GM18858 (cell line): ENCODE measurements around the gene CCNI.

ENCODE experiments used
- ATAC-seq: cut with Tn5 transposase; IDR thresholded peaks from one replicate; pipeline ENCODE4 v1.9.1; 2021; ENCODE audit not compliant: unreplicated experiment

CCNI gene

DNA sequence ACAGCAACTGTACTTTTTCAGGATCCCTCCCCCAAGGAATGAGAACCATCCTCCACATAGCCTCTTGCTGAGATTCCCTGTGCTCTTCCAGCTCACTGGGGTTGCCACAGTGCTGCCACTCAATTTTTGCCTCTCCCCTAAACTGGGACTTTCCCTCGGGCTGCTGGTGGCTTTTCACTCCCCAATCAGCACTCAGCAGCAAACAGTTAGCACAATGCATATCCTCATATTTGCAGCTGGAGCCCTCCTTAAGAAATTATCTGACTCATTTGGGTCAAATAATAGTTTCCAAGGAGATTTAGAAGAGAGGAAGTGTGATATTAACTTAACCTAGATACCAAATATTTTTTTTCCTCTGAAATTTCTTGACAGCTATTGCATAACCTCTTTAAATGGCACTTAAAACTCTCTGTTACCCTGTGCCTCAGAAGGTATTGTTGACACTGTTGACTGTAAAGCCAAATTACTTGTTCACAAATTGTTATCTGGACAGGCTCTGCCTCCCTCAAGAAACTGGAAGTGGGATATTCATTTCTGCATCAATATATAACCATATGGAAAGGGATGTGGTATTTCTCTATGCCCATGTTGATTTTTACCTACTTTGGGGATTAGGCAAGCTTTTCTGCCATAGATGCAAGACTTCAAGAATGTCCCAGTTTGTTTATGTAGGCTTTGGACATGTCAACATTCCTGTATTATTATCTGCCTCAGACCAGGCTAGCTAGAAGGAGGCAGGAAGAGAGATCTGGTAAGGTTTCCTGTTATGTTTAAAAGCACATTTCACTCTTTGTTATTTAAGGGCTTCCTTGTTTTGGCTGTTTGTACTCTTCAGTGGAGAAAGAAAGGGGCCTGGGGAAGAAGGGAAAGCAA, 68.2 kb downstream of the CCNI start:
- ATAC-seq, result peak; percentile 86

DNA sequence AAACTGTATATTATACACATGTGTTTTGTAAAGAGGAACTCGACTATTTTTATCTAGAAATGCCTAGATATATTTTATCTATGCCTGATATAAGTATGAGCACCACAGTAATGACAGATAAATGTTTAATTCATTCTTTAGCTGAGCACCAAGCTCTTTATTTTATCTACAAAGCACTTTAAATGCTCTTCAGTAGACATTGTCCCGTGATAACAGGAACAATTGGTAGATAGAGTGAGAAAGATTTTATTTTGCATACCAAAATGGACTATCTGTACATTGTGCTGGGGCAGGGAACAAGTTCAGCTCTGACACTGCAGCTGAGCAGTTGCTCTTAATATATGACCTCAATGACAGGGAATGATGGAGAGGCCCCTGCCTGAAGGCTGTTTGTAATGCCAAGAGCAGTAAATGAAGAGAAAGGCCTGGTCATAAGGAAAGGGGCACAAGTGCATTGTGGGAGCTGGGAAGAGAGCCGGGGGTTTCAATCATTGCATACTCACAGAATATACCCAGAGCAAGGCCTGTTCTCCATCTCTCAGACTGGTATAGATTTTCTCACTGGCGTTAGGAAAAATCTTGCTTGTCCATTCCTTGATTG, 68.9 kb downstream of the CCNI start:
- ATAC-seq, result peak; percentile 12

DNA sequence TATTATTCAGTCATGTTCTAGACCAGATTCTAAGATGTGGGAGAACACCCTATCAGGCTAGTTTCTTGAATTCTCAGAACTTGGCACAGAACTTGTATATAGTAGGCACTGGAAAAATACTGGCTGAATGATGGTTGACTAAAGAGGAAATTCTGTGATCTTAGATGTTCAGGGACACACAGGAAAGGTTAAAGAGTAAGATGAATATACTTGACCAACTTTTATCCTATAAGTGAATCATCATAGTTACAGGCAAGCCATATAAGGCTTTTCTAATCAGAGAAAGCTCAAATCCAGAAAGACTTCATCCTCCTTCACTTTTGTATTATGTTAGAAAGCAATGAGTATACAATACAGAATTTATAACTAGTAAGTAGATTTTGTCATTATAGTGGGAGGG, 72.4 kb downstream of the CCNI start:
- ATAC-seq, result no peak

DNA sequence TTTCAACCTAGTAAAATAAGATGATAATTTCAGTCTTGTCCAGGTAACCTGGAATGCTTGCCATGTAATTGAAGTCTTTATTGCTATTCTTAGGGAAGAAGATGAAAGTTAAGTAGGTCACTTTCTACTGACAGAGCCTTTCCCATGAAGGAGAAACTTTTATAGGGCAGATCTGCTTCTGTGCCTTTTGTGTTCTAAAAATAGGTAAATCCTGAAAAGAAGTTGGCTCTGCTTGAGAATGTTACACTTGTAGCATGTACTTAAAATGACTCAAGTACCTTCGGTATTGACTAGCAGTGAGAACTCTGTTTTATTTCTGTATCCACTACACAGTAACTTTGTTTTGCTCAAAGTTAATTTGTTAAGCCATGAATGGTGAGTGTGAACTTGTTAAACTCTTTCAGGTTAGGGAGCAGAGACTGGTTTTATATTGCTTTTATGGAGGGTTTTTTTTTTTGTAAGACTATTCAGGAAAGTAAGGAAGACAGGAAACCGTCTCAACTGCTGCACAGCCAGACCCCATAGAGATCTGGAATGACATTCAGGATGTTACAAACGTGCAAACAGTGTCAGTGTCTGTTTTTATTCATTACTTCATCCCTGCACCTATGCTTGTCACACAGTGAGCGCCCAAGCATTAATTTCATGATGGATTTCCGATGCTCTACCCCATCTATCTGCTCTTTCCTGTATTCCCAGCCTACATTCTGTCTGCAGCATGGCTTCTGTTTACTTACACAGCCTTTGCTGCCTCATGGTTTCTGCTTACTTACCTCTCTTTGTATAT, 73.3 kb downstream of the CCNI start:
- ATAC-seq, result no peak

DNA sequence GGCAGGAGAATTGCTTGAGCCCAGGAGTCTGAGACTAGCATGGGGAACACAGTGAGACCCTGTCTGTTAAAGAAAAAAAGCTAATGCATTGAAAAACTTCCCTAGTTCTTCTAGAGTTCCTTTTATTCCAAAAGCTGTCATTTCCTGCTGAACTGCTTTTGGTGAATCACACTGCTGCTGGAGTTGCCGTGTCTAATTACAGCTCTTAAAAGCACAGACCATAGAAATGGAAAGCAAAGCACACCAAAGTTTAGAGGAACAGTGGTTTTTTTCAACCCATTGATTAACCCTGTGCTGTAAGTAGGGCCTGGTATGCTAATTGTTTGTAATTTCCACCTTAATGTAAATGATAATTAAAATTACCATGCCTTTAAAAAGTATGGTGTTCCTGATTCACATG, 73.9 kb downstream of the CCNI start:
- ATAC-seq, result no peak

GRCh38 chr4:76998251-76998901, 77.4 kb downstream of the CCNI start:
- ATAC-seq, result no peak

- ATAC-seq, result no peak
These were observed 78.3 kb downstream of the CCNI start for GRCh38 chr4:76997532-76997931.
